Measurements from ENCODE around the gene OTOS.

OTOS gene

GRCh38 chr2:240137596-240138253 lies 2.7 kb downstream of the OTOS start:
- no peak for DNase-seq (ENCODE audit: low read depth in 4 of 4, low spot score in 1 of 4)

GRCh38 chr2:240136671-240137292 lies 3.7 kb downstream of the OTOS start:
- peak in 1 of 4 experiments; percentile 16 for DNase-seq (ENCODE audit: low read depth in 4 of 4, low spot score in 1 of 4)

- DNase-seq (ENCODE audit: low read depth in 4 of 4, low spot score in 1 of 4): peak; percentile 64 to 83 (median 77)
Observed at GRCh38 chr2:240136013-240136670, 4.3 kb downstream of the OTOS start, which contains the start of gene COPS9. TSS of gene COPS9 (minus strand) at chr2:240136305. CDS start at chr2:240136284, 21 bp downstream.

- DNase-seq (ENCODE audit: low read depth in 4 of 4, low spot score in 1 of 4): no peak
Observed at GRCh38 chr2:240135706-240136012, 4.8 kb downstream of the OTOS start.

GRCh38 chr2:240134956-240135520 lies 5.4 kb downstream of the OTOS start:
- no peak for DNase-seq (ENCODE audit: low read depth in 4 of 4, low spot score in 1 of 4)

GRCh38 chr2:240134466-240134865 lies 6.0 kb downstream of the OTOS start:
- no peak for DNase-seq (ENCODE audit: low read depth in 4 of 4, low spot score in 1 of 4)

- no peak for DNase-seq (ENCODE audit: low read depth in 4 of 4, low spot score in 1 of 4)
Observed at GRCh38 chr2:240133401-240133800, 7.1 kb downstream of the OTOS start.

- no peak for DNase-seq (ENCODE audit: low read depth in 4 of 4, low spot score in 1 of 4)
Observed at GRCh38 chr2:240132651-240132980, 7.8 kb downstream of the OTOS start.

GRCh38 chr2:240131941-240132650 lies 8.4 kb downstream of the OTOS start:
- DNase-seq (ENCODE audit: low read depth in 4 of 4, low spot score in 1 of 4): no peak

GRCh38 chr2:240131296-240131695 lies 9.2 kb downstream of the OTOS start:
- no peak for DNase-seq (ENCODE audit: low read depth in 4 of 4, low spot score in 1 of 4)

GRCh38 chr2:240130393-240131195 lies 9.9 kb downstream of the OTOS start:
- DNase-seq (ENCODE audit: low read depth in 4 of 4, low spot score in 1 of 4): no peak

GRCh38 chr2:240129731-240130392 lies 10.6 kb downstream of the OTOS start:
- no peak for DNase-seq (ENCODE audit: low read depth in 4 of 4, low spot score in 1 of 4)

- no peak for DNase-seq (ENCODE audit: low read depth in 4 of 4, low spot score in 1 of 4)
Observed at GRCh38 chr2:240129311-240129710, 11.1 kb downstream of the OTOS start.

GRCh38 chr2:240128608-240129145 lies 11.8 kb downstream of the OTOS start:
- no peak for DNase-seq (ENCODE audit: low read depth in 4 of 4, low spot score in 1 of 4)

- DNase-seq (ENCODE audit: low read depth in 4 of 4, low spot score in 1 of 4): no peak
Observed at GRCh38 chr2:240127911-240128607, 12.4 kb downstream of the OTOS start.

- no peak for DNase-seq (ENCODE audit: low read depth in 4 of 4, low spot score in 1 of 4)
Observed at GRCh38 chr2:240127191-240127750, 13.2 kb downstream of the OTOS start.

GRCh38 chr2:240126731-240127130 lies 13.7 kb downstream of the OTOS start:
- DNase-seq (ENCODE audit: low read depth in 4 of 4, low spot score in 1 of 4): no peak

- no peak for DNase-seq (ENCODE audit: low read depth in 4 of 4, low spot score in 1 of 4)
Observed at GRCh38 chr2:240125742-240126141, 14.7 kb downstream of the OTOS start.

- DNase-seq (ENCODE audit: low read depth in 4 of 4, low spot score in 1 of 4): no peak
Observed at GRCh38 chr2:240124651-240125030, 15.8 kb downstream of the OTOS start.

Data from stimulated activated CD4-positive, alpha-beta T cell treated with anti-CD3 and anti-CD28 coated beads, Interleukin-1b, Interleukin-23, amount 100 ng/mL, for 24 hours (primary cell).